Right lobe of liver (tissue), 4 donors: ENCODE measurements around the gene PFKFB3.

Experiments used
- CTCF ChIP-seq, 4 donors: fragments of 200-600 bp in 3 of 4; fragments of 450-650 bp in 1 of 4; IDR thresholded peaks; one replicate each; pipeline versions ENCODE4 v1.5.1 to v1.8.0; 2016 to 2022; ENCODE audit warnings: antibody characterized with exemption in 4 of 4, mild to moderate bottlenecking in 2 of 4
- POLR2A ChIP-seq: fragments of 450-650 bp; IDR thresholded peaks from one replicate; pipeline ENCODE4 v1.6.1; 2017; ENCODE audit warnings: antibody characterized with exemption, mild to moderate bottlenecking
- donor health status: DM: no; HTN: no; CAD: no.
- donor health status: DM: no; HTN: no; CAD: no.
- donor health status: DM: no; HTN: yes; CAD: no.

GRCh38 chr10:6164271-6165095, 38.2 kb upstream of the PFKFB3 start:
- TF ChIP-seq POLR2A (no peak), CTCF (IDR thresholded peaks at IDR 0.05) (no peak)
